Measurements from ENCODE around the gene TBC1D2.

Gene TBC1D2

DNA sequence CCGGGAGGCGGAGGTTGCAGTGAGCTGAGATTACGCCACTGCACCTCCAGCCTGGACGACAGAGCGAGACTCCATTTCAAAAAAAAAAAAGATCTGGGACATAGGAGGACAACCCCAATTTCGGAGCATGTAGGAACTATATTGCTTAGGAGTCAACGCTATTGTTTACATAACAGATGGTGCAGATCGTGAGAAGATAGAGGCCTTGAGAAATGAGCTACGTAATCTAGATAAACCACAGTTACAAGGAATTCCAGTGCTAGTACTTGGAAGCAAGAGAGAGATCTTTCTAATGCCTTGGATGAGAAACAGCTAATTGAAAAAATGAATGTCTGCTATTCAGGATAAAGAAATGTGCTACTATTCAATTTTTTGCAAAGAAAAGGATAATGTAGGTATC is 20.3 kb downstream of the TBC1D2 start:
- intact Hi-C loops (cut with DNase I; ENCODE audit: low total_unique reads) = no loop called here
- H3K4me3 ChIP-seq = no peak overlapping the region
- no peaks in the 10 kb centered on the region for H3K9me3 ChIP-seq
- no peaks in the 10 kb centered on the region for H3K4me1 ChIP-seq
- peaks cover 10 to 27% (median 12%) of the 10 kb centered on the region in 3 donors for H3K36me3 ChIP-seq
- DNase-seq = no peak
- no peaks in the 10 kb centered on the region for H3K27me3 ChIP-seq
- TF ChIP-seq, protein P1, sequence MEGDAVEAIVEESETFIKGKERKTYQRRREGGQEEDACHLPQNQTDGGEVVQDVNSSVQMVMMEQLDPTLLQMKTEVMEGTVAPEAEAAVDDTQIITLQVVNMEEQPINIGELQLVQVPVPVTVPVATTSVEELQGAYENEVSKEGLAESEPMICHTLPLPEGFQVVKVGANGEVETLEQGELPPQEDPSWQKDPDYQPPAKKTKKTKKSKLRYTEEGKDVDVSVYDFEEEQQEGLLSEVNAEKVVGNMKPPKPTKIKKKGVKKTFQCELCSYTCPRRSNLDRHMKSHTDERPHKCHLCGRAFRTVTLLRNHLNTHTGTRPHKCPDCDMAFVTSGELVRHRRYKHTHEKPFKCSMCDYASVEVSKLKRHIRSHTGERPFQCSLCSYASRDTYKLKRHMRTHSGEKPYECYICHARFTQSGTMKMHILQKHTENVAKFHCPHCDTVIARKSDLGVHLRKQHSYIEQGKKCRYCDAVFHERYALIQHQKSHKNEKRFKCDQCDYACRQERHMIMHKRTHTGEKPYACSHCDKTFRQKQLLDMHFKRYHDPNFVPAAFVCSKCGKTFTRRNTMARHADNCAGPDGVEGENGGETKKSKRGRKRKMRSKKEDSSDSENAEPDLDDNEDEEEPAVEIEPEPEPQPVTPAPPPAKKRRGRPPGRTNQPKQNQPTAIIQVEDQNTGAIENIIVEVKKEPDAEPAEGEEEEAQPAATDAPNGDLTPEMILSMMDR (IDR thresholded peaks at IDR 0.05) = no peak
- no peak overlapping the region for H3K27ac ChIP-seq

DNA sequence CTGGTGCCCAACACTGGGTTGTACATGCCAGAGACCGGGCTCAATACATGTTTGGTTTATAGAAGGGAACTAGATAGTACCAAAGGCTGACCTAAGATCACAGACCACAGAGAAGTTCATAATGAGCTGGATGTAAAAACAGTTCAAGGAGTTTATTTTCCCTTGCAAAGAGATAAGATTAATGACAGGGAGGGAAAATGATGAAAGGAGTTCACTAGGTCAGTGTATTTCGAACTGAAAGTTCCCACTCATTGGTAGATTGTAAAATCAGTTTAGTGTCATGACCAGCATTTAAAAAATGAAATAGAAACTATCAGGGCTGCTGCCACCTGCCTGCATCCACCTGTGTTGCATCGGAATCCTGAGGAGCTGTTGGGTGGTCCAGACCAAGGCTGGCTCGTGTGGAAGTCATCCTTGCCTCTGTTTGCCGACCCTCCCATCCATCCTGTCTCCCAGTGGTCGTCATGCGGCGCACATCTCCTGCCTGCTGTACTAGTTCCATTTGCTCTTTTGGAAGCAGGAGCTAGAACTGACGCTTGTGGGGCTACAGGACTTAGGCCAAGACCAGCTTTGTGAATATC is 21.1 kb downstream of the TBC1D2 start:
- intact Hi-C loops (cut with DNase I; ENCODE audit: low total_unique reads) = no loop called here
- Histone ChIP-seq H3K4me1 (no peaks in the 10 kb centered on the region), H3K36me3 (peaks cover 12 to 34% (median 20%) of the 10 kb centered on the region in 3 donors), H3K4me3 (no peak overlapping the region), H3K27me3 (no peaks in the 10 kb centered on the region), H3K27ac (no peak overlapping the region), H3K9me3 (no peaks in the 10 kb centered on the region)
- TF ChIP-seq, protein P1 (IDR thresholded peaks at IDR 0.05) = no peak
- DNase-seq = no peak

- intact Hi-C loops (cut with DNase I; ENCODE audit: low total_unique reads) = no loop called here
- Histone ChIP-seq H3K4me3 (no peak overlapping the region), H3K27ac (no peak overlapping the region), H3K27me3 (no peaks in the 10 kb centered on the region), H3K4me1 (no peaks in the 10 kb centered on the region), H3K36me3 (peaks cover 25 to 49% (median 30%) of the 10 kb centered on the region in 3 donors), H3K9me3 (no peaks in the 10 kb centered on the region)
- TF ChIP-seq, protein P1 (IDR thresholded peaks at IDR 0.05) = no peak
- DNase-seq = no peak
These were observed 22.5 kb downstream of the TBC1D2 start for GRCh38 chr9:98232926-98233325.

DNA sequence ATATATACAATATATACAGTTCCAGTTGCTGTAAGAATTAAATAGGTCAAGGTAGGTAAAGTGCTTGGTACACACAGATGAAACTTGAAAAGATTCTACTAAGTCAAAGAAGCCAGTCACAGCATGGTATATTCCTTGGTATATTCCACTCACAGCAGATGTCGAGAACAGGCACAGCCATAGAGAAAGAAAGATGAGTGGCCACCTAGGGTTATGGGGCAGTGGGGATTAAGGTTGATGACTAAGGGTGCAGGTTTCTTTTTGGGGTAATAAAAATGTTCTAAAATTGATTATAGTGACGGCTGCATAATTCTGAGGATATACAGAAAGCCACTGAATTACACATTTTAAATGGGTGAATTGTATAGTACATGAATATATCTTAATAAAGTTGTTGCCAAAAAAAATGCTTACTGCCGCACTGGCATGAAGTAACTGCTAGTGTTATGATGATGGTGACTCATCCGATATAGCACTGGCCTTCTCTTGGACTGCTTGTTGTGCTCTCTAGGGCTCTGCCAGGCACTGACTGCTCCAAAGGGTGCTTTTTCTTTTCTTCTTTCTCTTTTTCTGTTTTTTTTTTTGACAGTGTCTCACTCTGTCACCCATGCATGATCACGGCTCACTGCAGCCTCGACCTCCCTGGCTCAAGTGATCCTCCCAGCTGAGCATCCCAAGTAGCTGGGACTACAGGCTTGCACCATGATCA is 23.5 kb downstream of the TBC1D2 start:
- Histone ChIP-seq H3K36me3 (peaks cover 25 to 59% (median 32%) of the 10 kb centered on the region in 3 donors), H3K27me3 (no peaks in the 10 kb centered on the region), H3K4me1 (no peaks in the 10 kb centered on the region), H3K9me3 (no peaks in the 10 kb centered on the region), H3K27ac (no peak overlapping the region), H3K4me3 (no peak overlapping the region)
- no peak for DNase-seq
- TF ChIP-seq, protein P1 (IDR thresholded peaks at IDR 0.05) = no peak
- intact Hi-C loops (cut with DNase I; ENCODE audit: low total_unique reads) = no loop called here

GRCh38 chr9:98230789-98231188 is 24.7 kb downstream of the TBC1D2 start:
- peaks cover 25 to 67% (median 32%) of the 10 kb centered on the region in 3 donors for H3K36me3 ChIP-seq
- DNase-seq = no peak
- no peaks in the 10 kb centered on the region for H3K4me1 ChIP-seq
- H3K4me3 ChIP-seq = no peak overlapping the region
- H3K27ac ChIP-seq = no peak overlapping the region
- TF ChIP-seq, protein P1 (IDR thresholded peaks at IDR 0.05) = no peak
- H3K27me3 ChIP-seq = no peaks in the 10 kb centered on the region
- intact Hi-C loops (cut with DNase I; ENCODE audit: low total_unique reads) = no loop called here
- H3K9me3 ChIP-seq = no peaks in the 10 kb centered on the region
